ENCODE data around the gene GALT.

GALT gene

DNA sequence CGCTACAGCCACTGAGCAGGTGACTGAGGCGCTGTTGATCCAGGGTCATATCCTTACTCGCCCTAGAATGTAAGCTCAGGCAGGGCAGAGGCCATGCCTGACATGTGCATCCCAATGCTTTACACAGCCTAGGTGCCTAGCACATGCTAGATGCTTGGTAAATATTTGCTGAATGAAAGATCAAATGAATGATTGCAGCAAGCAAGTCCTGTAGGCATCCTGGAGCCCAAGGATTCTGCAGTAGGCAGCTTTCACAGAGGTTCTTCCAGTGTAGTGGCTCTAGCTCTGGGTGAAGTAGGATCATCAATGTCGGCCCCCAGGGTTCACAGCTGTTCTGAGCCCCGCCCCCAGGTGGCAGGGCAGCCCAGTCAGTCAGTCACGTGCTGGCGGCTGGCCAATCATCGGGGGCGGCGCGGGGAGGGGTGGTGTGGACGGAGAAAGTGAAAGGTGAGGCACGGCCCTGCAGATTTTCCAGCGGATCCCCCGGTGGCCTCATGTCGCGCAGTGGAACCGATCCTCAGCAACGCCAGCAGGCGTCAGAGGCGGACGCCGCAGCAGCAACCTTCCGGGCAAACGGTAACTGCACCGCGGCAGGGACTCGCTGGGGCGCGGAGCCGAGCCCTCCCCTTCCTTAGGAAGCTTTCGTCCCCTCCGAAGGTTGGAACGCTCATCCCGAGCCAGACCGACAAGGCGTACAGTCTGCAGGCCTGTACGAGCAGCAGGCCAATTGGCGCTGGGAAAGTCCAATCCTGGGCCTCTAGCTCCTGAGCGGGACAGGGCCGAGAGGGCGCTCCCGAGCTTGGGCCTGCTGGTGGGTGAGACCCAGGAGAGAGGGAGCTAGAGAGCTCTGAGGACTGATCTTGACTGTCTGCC is at the start of gene GALT:
GALT (plus strand) TSS at position 465 of the 873 bp plus-strand sequence; CDS start at position 495, 30 bp downstream.
- Histone ChIP-seq H2AFZ (ENCODE audit: low read depth, low read length) (peak within 1 kb of the TSS; percentile 94), H3K9me3 (ENCODE audit: insufficient read depth, low read length, severe bottlenecking) (no peaks in the 10 kb centered on the region), H4K20me1 (ENCODE audit: insufficient read depth, low read length) (0 out of 2 replicates have a peak, but pooled peaks cover 3% of the 10 kb centered on the region), H3K79me2 (ENCODE audit: insufficient read depth, low read length) (peaks cover 16% of the 10 kb centered on the region), H3K27me3 (ENCODE audit: insufficient read depth, low read length, poor library complexity) (no peaks in the 10 kb centered on the region), H3K4me2 (ENCODE audit: insufficient read depth, low read length) (peak within 1 kb of the TSS; percentile 98), H3K4me1 (ENCODE audit: insufficient read depth, low read length) (peaks cover 26% of the 10 kb centered on the region), H3K4me3 (ENCODE audit: low read depth in 1 of 2, low read length in 2 of 2) (peak within 1 kb of the TSS; percentile 59 to 96; a peak in 3 of 4 replicates), H3K36me3 (ENCODE audit: insufficient read depth, low read length) (peaks cover 31% of the 10 kb centered on the region), H3K9ac (ENCODE audit: low read depth, low read length) (peak within 1 kb of the TSS; percentile 77), H3K27ac (ENCODE audit: low read length) (peak within 1 kb of the TSS; percentile 87)
- TF ChIP-seq, protein P1, sequence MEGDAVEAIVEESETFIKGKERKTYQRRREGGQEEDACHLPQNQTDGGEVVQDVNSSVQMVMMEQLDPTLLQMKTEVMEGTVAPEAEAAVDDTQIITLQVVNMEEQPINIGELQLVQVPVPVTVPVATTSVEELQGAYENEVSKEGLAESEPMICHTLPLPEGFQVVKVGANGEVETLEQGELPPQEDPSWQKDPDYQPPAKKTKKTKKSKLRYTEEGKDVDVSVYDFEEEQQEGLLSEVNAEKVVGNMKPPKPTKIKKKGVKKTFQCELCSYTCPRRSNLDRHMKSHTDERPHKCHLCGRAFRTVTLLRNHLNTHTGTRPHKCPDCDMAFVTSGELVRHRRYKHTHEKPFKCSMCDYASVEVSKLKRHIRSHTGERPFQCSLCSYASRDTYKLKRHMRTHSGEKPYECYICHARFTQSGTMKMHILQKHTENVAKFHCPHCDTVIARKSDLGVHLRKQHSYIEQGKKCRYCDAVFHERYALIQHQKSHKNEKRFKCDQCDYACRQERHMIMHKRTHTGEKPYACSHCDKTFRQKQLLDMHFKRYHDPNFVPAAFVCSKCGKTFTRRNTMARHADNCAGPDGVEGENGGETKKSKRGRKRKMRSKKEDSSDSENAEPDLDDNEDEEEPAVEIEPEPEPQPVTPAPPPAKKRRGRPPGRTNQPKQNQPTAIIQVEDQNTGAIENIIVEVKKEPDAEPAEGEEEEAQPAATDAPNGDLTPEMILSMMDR (IDR thresholded peaks at IDR 0.05; ENCODE audit: borderline replicate concordance, extremely low read depth, low read length, poor library complexity, severe bottlenecking): peak; percentile 56
- TF ChIP-seq EZH2 (IDR thresholded peaks at IDR 0.05; ENCODE audit: borderline replicate concordance, low read depth, low read length, severe bottlenecking): no peak
- ATAC-seq (ENCODE audit: insufficient read depth, low read depth) (peak; percentile 87), DNase-seq (peak; percentile 95)

DNA sequence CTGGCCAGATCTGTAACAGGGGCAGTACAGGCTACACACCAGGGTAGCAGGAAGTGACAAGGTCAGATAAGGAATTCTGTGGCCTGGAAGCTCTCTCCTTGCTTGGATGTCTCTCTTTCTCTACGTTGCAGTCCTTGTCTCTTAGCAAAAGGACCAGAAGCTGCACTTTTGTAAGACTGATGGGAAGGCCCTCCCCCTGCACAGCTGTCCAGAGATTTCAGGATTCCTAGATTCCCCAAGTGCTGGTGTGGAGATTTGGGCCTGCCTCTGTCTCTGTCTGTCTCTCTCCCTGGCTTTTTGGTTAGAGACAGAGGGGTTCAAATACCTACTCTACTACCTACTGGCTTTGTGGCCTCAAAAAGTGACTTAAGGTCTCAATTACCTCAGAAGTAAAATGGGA is 46.9 kb upstream of the GALT start:
- TF ChIP-seq, protein P1 (IDR thresholded peaks at IDR 0.05; ENCODE audit: borderline replicate concordance, extremely low read depth, low read length, poor library complexity, severe bottlenecking): no peak
- no peak for TF ChIP-seq EZH2 (IDR thresholded peaks at IDR 0.05; ENCODE audit: borderline replicate concordance, low read depth, low read length, severe bottlenecking)
- Histone ChIP-seq H3K27me3 (ENCODE audit: insufficient read depth, low read length, poor library complexity) (peaks cover 1% of the 10 kb centered on the region), H3K36me3 (ENCODE audit: insufficient read depth, low read length) (no peaks in the 10 kb centered on the region), H3K9me3 (ENCODE audit: insufficient read depth, low read length, severe bottlenecking) (no peaks in the 10 kb centered on the region), H3K9ac (ENCODE audit: low read depth, low read length) (no peak overlapping the region), H3K4me2 (ENCODE audit: insufficient read depth, low read length) (no peak overlapping the region), H3K4me3 (ENCODE audit: low read depth in 1 of 2, low read length in 2 of 2) (no peak overlapping the region), H3K79me2 (ENCODE audit: insufficient read depth, low read length) (no peaks in the 10 kb centered on the region), H3K4me1 (ENCODE audit: insufficient read depth, low read length) (no peaks in the 10 kb centered on the region), H3K27ac (ENCODE audit: low read length) (no peak overlapping the region), H2AFZ (ENCODE audit: low read depth, low read length) (no peak overlapping the region), H4K20me1 (ENCODE audit: insufficient read depth, low read length) (no peaks in the 10 kb centered on the region; the same call in 1 of the 2 replicates)
- ATAC-seq (ENCODE audit: insufficient read depth, low read depth) (no peak), DNase-seq (no peak)

DNA sequence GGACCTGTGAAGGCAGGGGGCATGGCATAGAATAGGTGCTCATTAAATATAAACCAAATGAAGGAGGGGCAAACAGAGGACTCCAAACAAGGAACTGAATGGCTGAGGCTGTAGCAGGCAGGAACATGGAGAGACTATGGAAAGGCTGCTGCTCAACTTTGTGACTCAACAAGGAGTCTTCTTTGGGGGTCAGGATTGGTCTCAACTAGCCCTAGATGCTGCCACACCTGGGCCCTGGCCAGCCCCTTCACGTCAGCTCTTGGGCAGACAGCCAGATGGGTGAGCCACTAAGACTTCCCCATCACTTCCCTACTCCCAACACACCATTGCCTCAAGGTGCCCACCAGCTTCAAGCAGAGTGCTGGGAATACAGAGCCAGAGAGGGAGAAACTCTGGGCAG is 45.6 kb upstream of the GALT start:
- TF ChIP-seq, protein P1 (IDR thresholded peaks at IDR 0.05; ENCODE audit: borderline replicate concordance, extremely low read depth, low read length, poor library complexity, severe bottlenecking): no peak
- TF ChIP-seq EZH2 (IDR thresholded peaks at IDR 0.05; ENCODE audit: borderline replicate concordance, low read depth, low read length, severe bottlenecking): no peak
- ATAC-seq (ENCODE audit: insufficient read depth, low read depth) (no peak), DNase-seq (no peak)
- no peaks in the 10 kb centered on the region for H3K4me1 ChIP-seq (ENCODE audit: insufficient read depth, low read length)
- no peak overlapping the region for H3K9ac ChIP-seq (ENCODE audit: low read depth, low read length)
- H3K27ac ChIP-seq (ENCODE audit: low read length): no peak overlapping the region
- no peak overlapping the region for H3K4me2 ChIP-seq (ENCODE audit: insufficient read depth, low read length)
- H3K4me3 ChIP-seq (ENCODE audit: low read depth in 1 of 2, low read length in 2 of 2): no peak overlapping the region
- H2AFZ ChIP-seq (ENCODE audit: low read depth, low read length): no peak overlapping the region
- no peaks in the 10 kb centered on the region; the same call in 1 of the 2 replicates for H4K20me1 ChIP-seq (ENCODE audit: insufficient read depth, low read length)
- no peaks in the 10 kb centered on the region for H3K9me3 ChIP-seq (ENCODE audit: insufficient read depth, low read length, severe bottlenecking)
- no peaks in the 10 kb centered on the region for H3K79me2 ChIP-seq (ENCODE audit: insufficient read depth, low read length)
- no peaks in the 10 kb centered on the region for H3K27me3 ChIP-seq (ENCODE audit: insufficient read depth, low read length, poor library complexity)
- H3K36me3 ChIP-seq (ENCODE audit: insufficient read depth, low read length): no peaks in the 10 kb centered on the region

Data from DND-41 (cell line).